ENCODE results near the gene DOCK8. TPM values are rescaled to one million over a fixed set of nuclear protein-coding genes. Genes with fewer than 3 reads are reported as not detected.
A peak's percentile ranks its signal among the peaks of the same experiment; 100 is the strongest.
"Not testable (repeated sequence)": the region's sequence is repeated elsewhere in the genome, so short reads cannot be mapped to it uniquely, and the experiment has no call there.

DOCK8 gene
- total RNA-seq (2021), result 1.4 and 2.3 TPM in 2 replicates
- long read RNA-seq, partial matches to known transcripts, result 4 of 4 reads
- long read RNA-seq, other reads (novel, unspliced or antisense), result 0 of 4 reads

GRCh38 chr9:214648-215493 is at the start of gene DOCK8:
DOCK8 (plus strand) TSS chr9:214865; CDS start chr9:214977, 112 bp downstream.
- Mint-ChIP-seq H3K36me3 (ENCODE audit: insufficient read depth in 1 of 3, low read depth in 3 of 3) (no peaks in the 10 kb centered on the region), H3K27me3 (ENCODE audit: low read depth) (peaks cover 24% of the 10 kb centered on the region), H3K9me3 (no peaks in the 10 kb centered on the region), H3K4me1 (peaks cover 4 to 8% of the 10 kb centered on the region in 2 experiments), H3K27ac (no peak within 1 kb of the TSS), H3K4me3 (peak within 1 kb of the TSS; percentile 71 to 80)
- Histone ChIP-seq H2BK5ac (ENCODE audit: insufficient read length, low read length) (no peak within 1 kb of the TSS), H3K4ac (ENCODE audit: low read depth, low read length) (no peak within 1 kb of the TSS), H3K9ac (ENCODE audit: extremely low read depth, insufficient read length, low read length) (peak within 1 kb of the TSS; percentile 1), H4K20me1 (ENCODE audit: control insufficient read depth, insufficient read depth, insufficient read length) (no peaks in the 10 kb centered on the region), H3K56ac (ENCODE audit: insufficient read length, low read depth, low read length) (no peak within 1 kb of the TSS), H2BK12ac (ENCODE audit: insufficient read length, low read depth, low read length) (no peak within 1 kb of the TSS), H3T11ph (ENCODE audit: low read length) (no peak within 1 kb of the TSS), H3K23me2 (ENCODE audit: insufficient read length, low read depth, low read length, poor library complexity, severe bottlenecking) (no peaks in the 10 kb centered on the region), H3K27me3 (ENCODE audit: insufficient read depth, low read length) (no peaks in the 10 kb centered on the region; the same call in 1 of the 2 replicates), H3K79me2 (ENCODE audit: insufficient read depth, low read length) (no peaks in the 10 kb centered on the region), H3K18ac (ENCODE audit: insufficient read length, low read depth, low read length) (peak within 1 kb of the TSS; percentile 41), H4K8ac (replicated peaks; ENCODE audit: insufficient read length, low read depth, low read length) (no peak within 1 kb of the TSS), H3K9me3 (ENCODE audit: control insufficient read depth, low read depth, low read length) (no peaks in the 10 kb centered on the region), H2BK15ac (ENCODE audit: low read depth, low read length) (no peak within 1 kb of the TSS), H2BK120ac (ENCODE audit: low read depth, low read length, poor library complexity, severe bottlenecking) (no peak within 1 kb of the TSS), H3K27ac (ENCODE audit: insufficient read length, low read depth, low read length) (no peak within 1 kb of the TSS), H2AK5ac (ENCODE audit: insufficient read length, low read length) (no peak within 1 kb of the TSS), H2AFZ (ENCODE audit: low read length) (no peak within 1 kb of the TSS), H2BK20ac (ENCODE audit: low read depth, low read length, poor library complexity, severe bottlenecking) (no peak within 1 kb of the TSS), H4K91ac (ENCODE audit: insufficient read length, low read depth, low read length) (no peak within 1 kb of the TSS), H4K5ac (ENCODE audit: insufficient read length, low read depth, low read length) (no peak within 1 kb of the TSS), H3K4me2 (ENCODE audit: insufficient read depth, insufficient read length, low read length) (peak within 1 kb of the TSS; percentile 57), H3K4me1 (ENCODE audit: insufficient read depth, low read length) (no peaks in the 10 kb centered on the region), H3K14ac (ENCODE audit: insufficient read depth, low read length) (peak within 1 kb of the TSS; percentile 62), H3K79me1 (ENCODE audit: insufficient read depth, low read depth, low read length, poor library complexity, severe bottlenecking) (no peaks in the 10 kb centered on the region), H3K23ac (ENCODE audit: insufficient read length, low read depth, low read length) (no peak within 1 kb of the TSS)
- TF ChIP-seq, protein P1, sequence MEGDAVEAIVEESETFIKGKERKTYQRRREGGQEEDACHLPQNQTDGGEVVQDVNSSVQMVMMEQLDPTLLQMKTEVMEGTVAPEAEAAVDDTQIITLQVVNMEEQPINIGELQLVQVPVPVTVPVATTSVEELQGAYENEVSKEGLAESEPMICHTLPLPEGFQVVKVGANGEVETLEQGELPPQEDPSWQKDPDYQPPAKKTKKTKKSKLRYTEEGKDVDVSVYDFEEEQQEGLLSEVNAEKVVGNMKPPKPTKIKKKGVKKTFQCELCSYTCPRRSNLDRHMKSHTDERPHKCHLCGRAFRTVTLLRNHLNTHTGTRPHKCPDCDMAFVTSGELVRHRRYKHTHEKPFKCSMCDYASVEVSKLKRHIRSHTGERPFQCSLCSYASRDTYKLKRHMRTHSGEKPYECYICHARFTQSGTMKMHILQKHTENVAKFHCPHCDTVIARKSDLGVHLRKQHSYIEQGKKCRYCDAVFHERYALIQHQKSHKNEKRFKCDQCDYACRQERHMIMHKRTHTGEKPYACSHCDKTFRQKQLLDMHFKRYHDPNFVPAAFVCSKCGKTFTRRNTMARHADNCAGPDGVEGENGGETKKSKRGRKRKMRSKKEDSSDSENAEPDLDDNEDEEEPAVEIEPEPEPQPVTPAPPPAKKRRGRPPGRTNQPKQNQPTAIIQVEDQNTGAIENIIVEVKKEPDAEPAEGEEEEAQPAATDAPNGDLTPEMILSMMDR (conservative IDR thresholded peaks at IDR 0.05), result peak; percentile 53
- WGBS (ENCODE audit: extremely low coverage, insufficient read length, low lambda C conversion rate), result no CpG with 5 or more reads among the region's 103 CpGs
- DNase-seq, result peak; percentile 83

- H2BK120ac ChIP-seq (ENCODE audit: low read depth, low read length, poor library complexity, severe bottlenecking); H3K79me1 ChIP-seq (ENCODE audit: insufficient read depth, low read depth, low read length, poor library complexity, severe bottlenecking); H3K27ac ChIP-seq (ENCODE audit: insufficient read length, low read depth, low read length); H2BK5ac ChIP-seq (ENCODE audit: insufficient read length, low read length); H2BK12ac ChIP-seq (ENCODE audit: insufficient read length, low read depth, low read length); H2BK15ac ChIP-seq (ENCODE audit: low read depth, low read length); H3T11ph ChIP-seq (ENCODE audit: low read length); H3K27ac Mint-ChIP-seq; H4K8ac ChIP-seq (replicated peaks; ENCODE audit: insufficient read length, low read depth, low read length); H2AK5ac ChIP-seq (ENCODE audit: insufficient read length, low read length); H3K4me1 ChIP-seq (ENCODE audit: insufficient read depth, low read length); H3K9me3 ChIP-seq (ENCODE audit: control insufficient read depth, low read depth, low read length); H3K23me2 ChIP-seq (ENCODE audit: insufficient read length, low read depth, low read length, poor library complexity, severe bottlenecking); H3K4ac ChIP-seq (ENCODE audit: low read depth, low read length); H3K4me2 ChIP-seq (ENCODE audit: insufficient read depth, insufficient read length, low read length); H4K91ac ChIP-seq (ENCODE audit: insufficient read length, low read depth, low read length); H3K4me3 Mint-ChIP-seq; H4K20me1 ChIP-seq (ENCODE audit: control insufficient read depth, insufficient read depth, insufficient read length); H3K18ac ChIP-seq (ENCODE audit: insufficient read length, low read depth, low read length); H3K9me3 Mint-ChIP-seq; H4K5ac ChIP-seq (ENCODE audit: insufficient read length, low read depth, low read length); H3K4me1 Mint-ChIP-seq; H3K36me3 Mint-ChIP-seq (ENCODE audit: insufficient read depth in 1 of 3, low read depth in 3 of 3); DNase-seq; H3K23ac ChIP-seq (ENCODE audit: insufficient read length, low read depth, low read length); H3K9ac ChIP-seq (ENCODE audit: extremely low read depth, insufficient read length, low read length); H3K27me3 ChIP-seq (ENCODE audit: insufficient read depth, low read length); H3K27me3 Mint-ChIP-seq (ENCODE audit: low read depth); H3K79me2 ChIP-seq (ENCODE audit: insufficient read depth, low read length); H2BK20ac ChIP-seq (ENCODE audit: low read depth, low read length, poor library complexity, severe bottlenecking); H3K14ac ChIP-seq (ENCODE audit: insufficient read depth, low read length); H2AFZ ChIP-seq (ENCODE audit: low read length); H3K56ac ChIP-seq (ENCODE audit: insufficient read length, low read depth, low read length): not testable (repeated sequence)
- WGBS (ENCODE audit: extremely low coverage, insufficient read length, low lambda C conversion rate), result no CpG with 5 or more reads among the region's 3 CpGs
Measured at GRCh38 chr9:169757-170156, 44.9 kb upstream of the DOCK8 start.
